Loucy (cell line): Measurements from ENCODE around the gene KRTAP2-4.
"Not testable (repeated sequence)": the region's sequence is repeated elsewhere in the genome, so short reads cannot be mapped to it uniquely, and the experiment has no call there.

ENCODE experiments used
- H2AFZ ChIP-seq: fragments of 200-600 bp; sonication (generic); 2 replicates; pipeline ENCODE4 v1.6.0; 2016; ENCODE audit warnings: antibody characterized with exemption, mild to moderate bottlenecking, low read length, moderate library complexity
- H3F3A ChIP-seq: fragments of 200-600 bp; 2 replicates; pipeline ENCODE4 v1.6.0; 2016; ENCODE audit warnings: antibody characterized with exemption, low read depth, mild to moderate bottlenecking
- H3K27me3 ChIP-seq: fragments of 200-600 bp; sonication (generic); 2 replicates; pipeline ENCODE4 v1.6.1; 2014; ENCODE audit warnings: low read length, mild to moderate bottlenecking; ENCODE audit not compliant: insufficient read depth, poor library complexity, severe bottlenecking
- H3K36me3 ChIP-seq: fragments of 200-600 bp; sonication (generic); 2 replicates; pipeline ENCODE4 v1.6.1; 2016; ENCODE audit warnings: low read length; ENCODE audit not compliant: insufficient read depth
- H3K4me1 ChIP-seq: fragments of 200-600 bp; sonication (generic); 2 replicates; pipeline ENCODE4 v1.5.1; 2014; ENCODE audit warnings: low read length, mild to moderate bottlenecking; ENCODE audit not compliant: insufficient read depth, poor library complexity, severe bottlenecking
- H3K4me2 ChIP-seq: fragments of 200-600 bp; sonication (generic); 2 replicates; pipeline ENCODE4 v1.6.0; 2014; ENCODE audit warnings: antibody characterized with exemption, low read length, low read depth, mild to moderate bottlenecking; ENCODE audit not compliant: poor library complexity, severe bottlenecking
- H3K4me3 ChIP-seq: fragments of 200-600 bp; sonication (generic); 2 replicates; pipeline ENCODE4 v1.5.1; 2014; ENCODE audit warnings: low read length, mild to moderate bottlenecking, mixed read lengths; ENCODE audit not compliant: poor library complexity, severe bottlenecking
- H3K79me2 ChIP-seq: fragments of 200-600 bp; sonication (generic); 2 replicates; pipeline ENCODE4 v1.6.1; 2014; ENCODE audit warnings: low read length; ENCODE audit not compliant: insufficient read depth
- H3K9ac ChIP-seq: fragments of 200-600 bp; sonication (generic); 2 replicates; pipeline ENCODE4 v1.6.0; 2014; ENCODE audit warnings: mild to moderate bottlenecking, low read depth, low read length, moderate library complexity; ENCODE audit not compliant: poor library complexity, severe bottlenecking
- H3K9me2 ChIP-seq: fragments of 200-600 bp; sonication (generic); replicated peaks from 2 replicates; pipeline ENCODE4 v1.6.1; 2016; ENCODE audit warnings: low read depth, low read length, mixed read lengths
- H3K9me3 ChIP-seq: fragments of 200-600 bp; sonication (generic); 2 replicates; pipeline ENCODE4 v1.6.1; 2014; ENCODE audit warnings: mild to moderate bottlenecking, antibody characterized with exemption, low read length, low read depth; ENCODE audit not compliant: insufficient read depth
- H4K20me1 ChIP-seq: fragments of 200-600 bp; sonication (generic); 2 replicates; pipeline ENCODE4 v1.6.0; 2014; ENCODE audit warnings: antibody characterized with exemption, low read length, mild to moderate bottlenecking; ENCODE audit not compliant: insufficient read depth, poor library complexity, severe bottlenecking
- CTCF ChIP-seq: fragments of 200-600 bp; sonication (generic); conservative IDR thresholded peaks from 2 replicates; pipeline ENCODE4 v1.5.1; 2014; ENCODE audit warnings: mild to moderate bottlenecking, antibody characterized with exemption, low read length
- EZH2phosphoT487 ChIP-seq: fragments of 200-600 bp; IDR thresholded peaks from 2 replicates; pipeline ENCODE4 v1.6.1; 2018; ENCODE audit warnings: antibody characterized with exemption, mild to moderate bottlenecking, moderate library complexity, borderline replicate concordance

The KRTAP2-4 gene

GRCh38 chr17:41048441-41048840, 17.2 kb downstream of the KRTAP2-4 start:
- H3K36me3 ChIP-seq = no peaks in the 10 kb centered on the region
- no peak overlapping the region for H3K9ac ChIP-seq
- no peak for TF ChIP-seq CTCF
- H3K79me2 ChIP-seq = no peaks in the 10 kb centered on the region
- H4K20me1 ChIP-seq = no peaks in the 10 kb centered on the region
- H3K4me2 ChIP-seq = no peak overlapping the region
- 0 out of 2 replicates have a peak, but pooled peaks cover 6% of the 10 kb centered on the region for H3F3A ChIP-seq
- no peaks in the 10 kb centered on the region for H3K9me2 ChIP-seq
- no peak overlapping the region for H2AFZ ChIP-seq
- H3K4me3 ChIP-seq = no peak overlapping the region
- no peaks in the 10 kb centered on the region for H3K9me3 ChIP-seq
- peaks cover 13% of the 10 kb centered on the region for H3K4me1 ChIP-seq
- no peaks in the 10 kb centered on the region for H3K27me3 ChIP-seq

- H3K9ac ChIP-seq, H3F3A ChIP-seq, H3K4me1 ChIP-seq, H3K9me3 ChIP-seq, H3K36me3 ChIP-seq, H2AFZ ChIP-seq, H3K79me2 ChIP-seq, H3K4me2 ChIP-seq, H3K4me3 ChIP-seq, H4K20me1 ChIP-seq, H3K9me2 ChIP-seq: not testable (repeated sequence)
- H3K27me3 ChIP-seq = peaks cover 14% of the 10 kb centered on the region
Measured at GRCh38 chr17:41046735-41047465, 18.8 kb downstream of the KRTAP2-4 start, which contains the start of gene KRTAP2-1. TSS of gene KRTAP2-1 (minus strand) at chr17:41047316. CDS start at chr17:41047267, 49 bp downstream.

GRCh38 chr17:41042953-41043352, 22.7 kb downstream of the KRTAP2-4 start:
- Histone ChIP-seq H3K9me3 (no peaks in the 10 kb centered on the region), H4K20me1 (no peaks in the 10 kb centered on the region), H3K27me3 (peaks cover 37% of the 10 kb centered on the region), H3K36me3 (no peaks in the 10 kb centered on the region), H3F3A (0 out of 2 replicates have a peak, but pooled peaks cover 6% of the 10 kb centered on the region), H3K79me2 (no peaks in the 10 kb centered on the region), H3K9me2 (no peaks in the 10 kb centered on the region), H3K4me1 (peaks cover 5% of the 10 kb centered on the region), H2AFZ (no peak overlapping the region), H3K9ac (no peak overlapping the region), H3K4me3 (no peak overlapping the region), H3K4me2 (no peak overlapping the region)
- no peak for TF ChIP-seq EZH2phosphoT487
- no peak for TF ChIP-seq CTCF

GRCh38 chr17:41040783-41041571, 24.7 kb downstream of the KRTAP2-4 start, which contains the start of gene KRTAP1-1:
TSS of gene KRTAP1-1 (minus strand) at chr17:41041450. CDS start at chr17:41041397, 53 bp downstream.
- not testable (repeated sequence) for H3K79me2 ChIP-seq, H2AFZ ChIP-seq, H4K20me1 ChIP-seq, H3K4me2 ChIP-seq, H3K4me3 ChIP-seq, H3K9me3 ChIP-seq, H3K36me3 ChIP-seq, H3K9ac ChIP-seq, H3K9me2 ChIP-seq, H3F3A ChIP-seq, H3K4me1 ChIP-seq
- H3K27me3 ChIP-seq = peaks cover 37% of the 10 kb centered on the region
